OCI-LY7 (cell line): Measurements from ENCODE around the gene PAEP. TPM values are rescaled to one million over a fixed set of nuclear protein-coding genes. Genes with fewer than 3 reads are reported as not detected.

Experiments used
- BruUV-seq: library from RNA; stranded (reverse); fragments of 400-500 nt; replicated peaks from 2 replicates; lab custom pipeline; 2021; lab: Mats Ljungman, UMichigan
- CTCF ChIA-PET: fragments of 300-600 bp; sonication (Branson Sonifier 250); formaldehyde crosslinking; loops from one replicate; lab custom pipeline; 2022; ENCODE audit warnings: antibody characterized with exemption; ENCODE audit not compliant: unreplicated experiment; lab: Charles Lee
- POLR2A ChIA-PET: fragments of 300-600 bp; sonication (Branson Sonifier 250); formaldehyde crosslinking; loops from one replicate; lab custom pipeline; 2022; ENCODE audit warnings: antibody characterized with exemption; lab: Charles Lee
- DNase-seq: peaks from one replicate; pipeline ENCODE4 v3.0.0-alpha.2; 2015; ENCODE audit warnings: low spot score
- H2AFZ ChIP-seq: fragments of 200-600 bp; sonication (generic), shearing (Covaris generic); 2 replicates; pipeline ENCODE4 v1.6.1; 2014; ENCODE audit warnings: mild to moderate bottlenecking, antibody characterized with exemption, low read length, moderate library complexity
- H3K27ac ChIP-seq: fragments of 200-600 bp; sonication (generic); 2 replicates; pipeline ENCODE4 v1.5.1; 2014; ENCODE audit warnings: mixed run types, low read depth, mild to moderate bottlenecking, moderate library complexity, low read length, inconsistent platforms; ENCODE audit not compliant: poor library complexity, severe bottlenecking
- H3K36me3 ChIP-seq: fragments of 200-600 bp; sonication (generic); 2 replicates; pipeline ENCODE4 v1.6.1; 2014; ENCODE audit warnings: mild to moderate bottlenecking, antibody characterized with exemption, low read length, moderate library complexity, mixed read lengths; ENCODE audit not compliant: insufficient read depth
- H3K4me1 ChIP-seq: fragments of 200-600 bp; sonication (generic); 2 replicates; pipeline ENCODE4 v1.5.1; 2014; ENCODE audit warnings: mild to moderate bottlenecking, low read length; ENCODE audit not compliant: insufficient read depth, poor library complexity, severe bottlenecking
- H3K4me2 ChIP-seq: fragments of 200-600 bp; sonication (generic); 2 replicates; pipeline ENCODE4 v1.6.1; 2014; ENCODE audit warnings: mild to moderate bottlenecking, low read length
- H3K4me3 ChIP-seq: fragments of 200-600 bp; sonication (generic); 2 replicates; pipeline ENCODE4 v1.5.1; 2014; ENCODE audit warnings: mild to moderate bottlenecking, low read depth, low read length; ENCODE audit not compliant: poor library complexity, severe bottlenecking
- H3K79me2 ChIP-seq: fragments of 200-600 bp; sonication (generic); 2 replicates; pipeline ENCODE4 v1.6.1; 2016; ENCODE audit warnings: low read depth, mild to moderate bottlenecking, low read length, moderate library complexity, mixed read lengths; ENCODE audit not compliant: insufficient read depth
- H3K9me2 ChIP-seq: fragments of 200-600 bp; sonication (generic); 2 replicates; pipeline ENCODE4 v1.6.1; 2016; ENCODE audit warnings: mild to moderate bottlenecking, low read length, mixed read lengths; ENCODE audit not compliant: insufficient read depth
- H3K9me3 ChIP-seq: fragments of 200-600 bp; sonication (generic); 2 replicates; pipeline ENCODE4 v1.6.1; 2014; ENCODE audit warnings: mild to moderate bottlenecking, mixed run types, low read length, mixed read lengths
- H4K20me1 ChIP-seq: fragments of 200-600 bp; sonication (generic); 2 replicates; pipeline ENCODE4 v1.6.1; 2014; ENCODE audit warnings: mild to moderate bottlenecking, antibody characterized with exemption, low read length, moderate library complexity, mixed read lengths; ENCODE audit not compliant: insufficient read depth
- CTCF ChIP-seq: fragments of 200-600 bp; sonication (generic); conservative IDR thresholded peaks from 2 replicates; pipeline ENCODE4 v1.5.1; 2014; ENCODE audit warnings: mild to moderate bottlenecking, antibody characterized with exemption, low read length, moderate library complexity, mixed read lengths
- EZH2phosphoT487 ChIP-seq: fragments of 200-600 bp; sonication (generic); IDR thresholded peaks from 2 replicates; pipeline ENCODE4 v1.6.1; 2018; ENCODE audit warnings: low read depth, borderline replicate concordance, mild to moderate bottlenecking, mixed run types, antibody characterized with exemption, low read length, moderate library complexity, mixed read lengths
- intact Hi-C: fragments of 100-400 bp; cut with micrococcal nuclease; formaldehyde crosslinking; loops from one replicate; pipeline ENCODE4 v1.10.0; 2022; ENCODE audit not compliant: unreplicated experiment
- total RNA-seq, 2 experiments: library from RNA; depleted of rRNA in 1 of 2; stranded (reverse); fragments of >200 nt in 1 of 2; shearing (Covaris generic) in 1 of 2; gene quantifications; 2 replicates each; pipeline ENCODE4 v1.2.3, GENCODE V29; 2014 to 2022

The PAEP gene
- total RNA-seq, 2 experiments from 2014 or later, result not detected

- intact Hi-C loops, result no loop called here
- no peak overlapping the region for H3K4me3 ChIP-seq
- ChIA-PET POLR2A (no interaction called here), CTCF (no interaction called here)
- H3K4me2 ChIP-seq, result no peak overlapping the region
- no peak overlapping the region for H3K27ac ChIP-seq
- H3K4me1 ChIP-seq, result no peaks in the 10 kb centered on the region
- no peaks in the 10 kb centered on the region for H3K79me2 ChIP-seq
- H2AFZ ChIP-seq, result no peak overlapping the region
- DNase-seq, result no peak
- no peaks in the 10 kb centered on the region for H3K36me3 ChIP-seq
- no peaks in the 10 kb centered on the region for H3K9me3 ChIP-seq
- TF ChIP-seq CTCF (no peak), EZH2phosphoT487 (no peak)
- BruUV-seq, result no TSS peak
- no peaks in the 10 kb centered on the region for H4K20me1 ChIP-seq
- H3K9me2 ChIP-seq, result no peaks in the 10 kb centered on the region
Observed at GRCh38 chr9:135563039-135563476, 1.5 kb downstream of the PAEP start.

GRCh38 chr9:135563858-135564257 lies 2.3 kb downstream of the PAEP start:
- ChIA-PET CTCF (no interaction called here), POLR2A (no interaction called here)
- no peak overlapping the region for H3K27ac ChIP-seq
- H3K9me3 ChIP-seq, result no peaks in the 10 kb centered on the region
- no peak overlapping the region for H3K4me2 ChIP-seq
- no peaks in the 10 kb centered on the region for H3K36me3 ChIP-seq
- H3K9me2 ChIP-seq, result no peaks in the 10 kb centered on the region
- intact Hi-C loops, result no loop called here
- TF ChIP-seq CTCF (no peak), EZH2phosphoT487 (no peak)
- H3K4me3 ChIP-seq, result no peak overlapping the region
- no TSS peak for BruUV-seq
- no peaks in the 10 kb centered on the region for H3K79me2 ChIP-seq
- DNase-seq, result no peak
- H3K4me1 ChIP-seq, result no peaks in the 10 kb centered on the region
- H4K20me1 ChIP-seq, result no peaks in the 10 kb centered on the region
- no peak overlapping the region for H2AFZ ChIP-seq

GRCh38 chr9:135565141-135565628 lies 3.6 kb downstream of the PAEP start:
- no peak overlapping the region for H3K27ac ChIP-seq
- TF ChIP-seq EZH2phosphoT487 (no peak), CTCF (no peak)
- no peaks in the 10 kb centered on the region for H3K9me2 ChIP-seq
- H3K9me3 ChIP-seq, result no peaks in the 10 kb centered on the region
- no peaks in the 10 kb centered on the region for H3K36me3 ChIP-seq
- H2AFZ ChIP-seq, result no peak overlapping the region
- H3K4me3 ChIP-seq, result no peak overlapping the region
- H3K4me1 ChIP-seq, result no peaks in the 10 kb centered on the region
- CTCF ChIA-PET, result no interaction called here
- intact Hi-C loops, result no loop called here
- POLR2A ChIA-PET, result interaction anchor here (0.6 to 1.0 kb wide), 2 partner anchors 58 to 92 kb away, joined by 3 read pairs; no protein-coding TSS in a partner anchor
- BruUV-seq, result no TSS peak
- H3K4me2 ChIP-seq, result no peak overlapping the region
- DNase-seq, result no peak
- no peaks in the 10 kb centered on the region for H3K79me2 ChIP-seq
- no peaks in the 10 kb centered on the region for H4K20me1 ChIP-seq
